IMR-90 (cell line): ENCODE results near the gene SMIM43. TPM values are rescaled to one million over a fixed set of nuclear protein-coding genes. Genes with fewer than 3 reads are reported as not detected.
A peak's percentile ranks its signal among the peaks of the same experiment; 100 is the strongest.

Experiments
- ATAC-seq: fragments of 200-7000 bp; cut with Tn5 transposase; 2 replicates; pipeline ENCODE4 v1.9.1; 2020; ENCODE audit warnings: low read depth, mild to moderate bottlenecking, moderate library complexity
- BruUV-seq: library from RNA; stranded (reverse); fragments of 400-500 nt; replicated peaks from 2 replicates; lab custom pipeline; 2021; lab: Mats Ljungman, UMichigan
- CTCF ChIA-PET: fragments of 300-600 bp; formaldehyde crosslinking; extraction: SDS; loops from one replicate; lab custom pipeline; 2021; ENCODE audit warnings: antibody characterized with exemption; lab: Yijun Ruan, JAX
- POLR2A ChIA-PET: fragments of 300-600 bp; sonication (Branson Sonifier 250); formaldehyde crosslinking; loops from one replicate; lab custom pipeline; 2022; ENCODE audit warnings: antibody characterized with exemption; ENCODE audit not compliant: unreplicated experiment; lab: Charles Lee
- DNase-seq: peaks from one replicate; pipeline ENCODE4 v3.0.0; 2013
- H2AFZ ChIP-seq: replicated peaks from 2 replicates; pipeline ENCODE3; 2013; ENCODE audit warnings: low read length, mild to moderate bottlenecking; ENCODE audit not compliant: poor library complexity
- H2AK5ac ChIP-seq: 2 replicates; pipeline ENCODE4 v1.6.1; 2013; ENCODE audit warnings: low read depth, low read length, inconsistent platforms
- H2AK9ac ChIP-seq: replicated peaks from 2 replicates; pipeline ENCODE3; 2013; ENCODE audit warnings: mild to moderate bottlenecking, low read depth, low read length, moderate library complexity; ENCODE audit not compliant: poor library complexity
- H2BK120ac ChIP-seq: 2 replicates; pipeline ENCODE4 v1.6.1; 2013; ENCODE audit warnings: low read depth, low read length, inconsistent platforms
- H2BK15ac ChIP-seq: 3 replicates; pipeline ENCODE4 v1.6.1; 2013; ENCODE audit warnings: low read depth, low read length, inconsistent platforms
- H2BK20ac ChIP-seq: 2 replicates; pipeline ENCODE4 v1.6.1; 2013; ENCODE audit warnings: low read depth, mild to moderate bottlenecking, inconsistent platforms, low read length, moderate library complexity
- H2BK5ac ChIP-seq: 2 replicates; pipeline ENCODE4 v1.6.1; 2013; ENCODE audit warnings: mild to moderate bottlenecking, low read depth, low read length, inconsistent platforms; ENCODE audit not compliant: poor library complexity, severe bottlenecking
- H3K14ac ChIP-seq: replicated peaks from 2 replicates; pipeline ENCODE4 v1.6.1; 2013; ENCODE audit warnings: low read depth, low read length, inconsistent platforms
- H3K18ac ChIP-seq: 2 replicates; pipeline ENCODE4 v1.6.1; 2013; ENCODE audit warnings: low read depth, low read length, control low read depth
- H3K23ac ChIP-seq: 2 replicates; pipeline ENCODE4 v1.6.1; 2013; ENCODE audit warnings: low read depth, low read length, inconsistent platforms
- H3K27ac ChIP-seq: 2 replicates; pipeline ENCODE4 v1.5.1; 2013; ENCODE audit warnings: mild to moderate bottlenecking, control low read depth, low read length; ENCODE audit not compliant: insufficient read depth
- H3K27me3 ChIP-seq: 2 replicates; pipeline ENCODE4 v1.6.1; 2013; ENCODE audit warnings: low read length; ENCODE audit not compliant: control insufficient read depth, insufficient read depth
- H3K36me3 ChIP-seq: 2 replicates; pipeline ENCODE4 v1.6.1; 2013; ENCODE audit warnings: low read length, mixed read lengths; ENCODE audit not compliant: control insufficient read depth, insufficient read depth
- H3K4ac ChIP-seq: 2 replicates; pipeline ENCODE4 v1.6.1; 2013; ENCODE audit warnings: low read depth, low read length, inconsistent platforms
- H3K4me1 ChIP-seq: 2 replicates; pipeline ENCODE4 v1.6.1; 2013; ENCODE audit warnings: low read length, mixed read lengths; ENCODE audit not compliant: control insufficient read depth, insufficient read depth
- H3K4me2 ChIP-seq: 2 replicates; pipeline ENCODE4 v1.6.1; 2013; ENCODE audit warnings: low read depth, mild to moderate bottlenecking, control low read depth, low read length, moderate library complexity
- H3K4me3 ChIP-seq: 2 replicates; pipeline ENCODE4 v1.5.1; 2013; ENCODE audit warnings: low read depth, mild to moderate bottlenecking, control low read depth, low read length, moderate library complexity; ENCODE audit not compliant: insufficient read depth
- H3K56ac ChIP-seq: 2 replicates; pipeline ENCODE4 v1.6.1; 2013; ENCODE audit warnings: low read length, inconsistent platforms; ENCODE audit not compliant: insufficient read depth; ENCODE audit errors: extremely low read depth
- H3K79me1 ChIP-seq, 2 experiments: 2 replicates each; pipeline ENCODE4 v1.6.1; 2013; ENCODE audit warnings: low read length in 2 of 2, inconsistent platforms in 1 of 2, low read depth in 1 of 2
- H3K9ac ChIP-seq: 2 replicates; pipeline ENCODE4 v1.6.1; 2013; ENCODE audit warnings: low read depth, low read length, control low read depth
- H3K9me1 ChIP-seq: 2 replicates; pipeline ENCODE4 v1.6.1; 2013; ENCODE audit warnings: low read length, inconsistent platforms; ENCODE audit not compliant: insufficient read depth
- H3K9me3 ChIP-seq: 2 replicates; pipeline ENCODE4 v1.6.1; 2013; ENCODE audit warnings: low read length; ENCODE audit not compliant: control insufficient read depth, insufficient read depth
- H4K20me1 ChIP-seq: 2 replicates; pipeline ENCODE4 v1.6.1; 2013; ENCODE audit warnings: low read length, inconsistent platforms; ENCODE audit not compliant: insufficient read depth
- H4K5ac ChIP-seq: 2 replicates; pipeline ENCODE4 v1.6.1; 2013; ENCODE audit warnings: mild to moderate bottlenecking, low read depth, low read length, control low read depth
- H4K8ac ChIP-seq, 2 experiments: 2 replicates each; pipeline ENCODE4 v1.6.1; 2013; ENCODE audit warnings: low read depth in 2 of 2, low read length in 2 of 2, control low read depth in 1 of 2, inconsistent platforms in 1 of 2
- H4K91ac ChIP-seq: 2 replicates; pipeline ENCODE4 v1.6.1; 2013; ENCODE audit warnings: low read depth, low read length, inconsistent platforms; ENCODE audit not compliant: insufficient read depth
- MAFK ChIP-seq: IDR thresholded peaks from 2 replicates; pipeline ENCODE4 v1.6.1; 2012; ENCODE audit warnings: low read depth, low read length, improper control_type of control experiment
- NFE2L2 ChIP-seq: fragments of 150-350 bp; IDR thresholded peaks from 2 replicates; pipeline ENCODE4 v1.6.1; 2016; ENCODE audit warnings: low read depth, mild to moderate bottlenecking, low read length
- POLR2A ChIP-seq: IDR thresholded peaks from 2 replicates; pipeline ENCODE4 v1.6.1; 2012; ENCODE audit warnings: mild to moderate bottlenecking, low read depth, low read length
- RAD21 ChIP-seq: IDR thresholded peaks from 2 replicates; pipeline ENCODE4 v1.6.1; 2012; ENCODE audit warnings: low read length, improper control_type of control experiment
- RFX5 ChIP-seq: IDR thresholded peaks from 2 replicates; pipeline ENCODE4 v1.8.0; 2012; ENCODE audit warnings: low read depth, mild to moderate bottlenecking, low read length, moderate library complexity
- WGBS, 2 experiments: methylation state at CpG; one replicate each; pipeline versions ENCODE4 v1.1.5 to v1.1.7; 2013; ENCODE audit warnings: missing lambda C conversion rate in 2 of 2; ENCODE audit not compliant: insufficient read length in 1 of 2; ENCODE audit errors: extremely low coverage in 2 of 2; 5-methylcytosine and 5-hydroxymethylcytosine counted together
- dilution Hi-C: fragments of 300-500 bp; cut with HindIII; formaldehyde crosslinking; loops from one replicate; pipeline ENCODE4 v1.14.3; 2018; ENCODE audit warnings: low sequenced_read_pairs; ENCODE audit not compliant: unreplicated experiment
- in situ Hi-C: fragments of 300-500 bp; cut with MboI; formaldehyde crosslinking; loops from 3 replicates; pipeline ENCODE4 v1.14.3; 2019; ENCODE audit warnings: low sequenced_read_pairs, inconsistent platforms, mixed read lengths
- intact Hi-C: fragments of 100-400 bp; cut with micrococcal nuclease; formaldehyde crosslinking; loops from 2 replicates; pipeline ENCODE4 v1.10.0; 2022
- polyA plus RNA-seq, 3 experiments: library from polyadenylated mRNA; depleted of rRNA; stranded (reverse); fragments of >200 nt; gene quantifications; 2 replicates each; pipeline ENCODE4 v1.2.3, GENCODE V29; 2012; ENCODE audit warnings: low replicate concordance in 1 of 3
- total RNA-seq: library from RNA; depleted of rRNA; stranded (reverse); fragments of >200 nt; gene quantifications from 2 replicates; pipeline ENCODE4 v1.2.3, GENCODE V29; 2012
- TF ChIP-seq, protein P1 (sequence below): fragments of 150-350 bp; IDR thresholded peaks from 2 replicates; pipeline ENCODE4 v1.6.1; 2017; ENCODE audit warnings: mild to moderate bottlenecking, antibody characterized with exemption, low read length, low read depth
- TF ChIP-seq, protein P2 (sequence below): fragments of 150-350 bp; IDR thresholded peaks from 2 replicates; pipeline ENCODE4 v1.6.1; 2016; ENCODE audit warnings: low read depth, mild to moderate bottlenecking, low read length, moderate library complexity, borderline replicate concordance
- TF ChIP-seq, protein P3 (sequence below): conservative IDR thresholded peaks from 2 replicates; pipeline ENCODE4 v1.5.1; 2012; ENCODE audit warnings: mild to moderate bottlenecking, low read depth, low read length, improper control_type of control experiment

Gene SMIM43
- total and polyA plus RNA-seq, 2 of the 4 experiments (the other 2 are of a cell fraction), result 1.4 to 2.8 TPM

DNA sequence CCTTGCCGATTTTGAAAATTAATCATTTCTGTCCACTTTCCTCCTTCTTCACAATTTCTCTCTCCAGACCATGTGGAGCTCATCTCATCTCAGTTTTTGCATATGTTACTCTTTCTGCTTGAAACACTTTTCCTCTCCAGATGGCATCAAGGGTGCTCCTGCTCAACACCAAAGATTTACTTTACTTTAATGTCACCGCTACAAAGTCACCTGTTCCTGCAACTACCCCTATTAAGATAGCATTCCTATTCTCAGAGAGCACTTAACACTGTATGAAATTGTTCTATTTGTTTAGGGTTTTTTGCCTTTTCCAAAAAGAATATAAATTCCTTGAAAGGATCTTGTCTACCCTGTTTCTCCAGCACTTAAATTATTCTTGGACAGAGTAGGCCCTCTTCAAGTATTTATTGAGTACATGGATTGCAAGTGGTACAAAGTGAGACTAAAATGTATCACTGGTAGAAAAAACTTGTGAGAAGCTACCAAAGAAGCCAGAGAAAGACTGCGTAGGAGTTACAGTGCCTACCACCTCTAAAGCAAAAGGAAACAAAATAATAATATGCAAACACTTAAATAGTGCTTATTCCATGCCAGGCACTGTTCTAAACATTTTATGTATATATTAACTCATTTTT lies 35.0 kb upstream of the SMIM43 start:
- Histone ChIP-seq H3K4me3 (no peak overlapping the region), H2AK9ac (no peak overlapping the region), H3K18ac (no peak overlapping the region), H2AK5ac (no peak overlapping the region), H3K9me3 (no peaks in the 10 kb centered on the region), H4K91ac (no peak overlapping the region), H3K9ac (no peak overlapping the region), H3K9me1 (0 out of 2 replicates have a peak, but pooled peaks cover 2% of the 10 kb centered on the region), H3K4me1 (peaks cover 8% of the 10 kb centered on the region), H3K14ac (no peak overlapping the region), H3K36me3 (peaks cover 8% of the 10 kb centered on the region), H3K79me1 (peaks cover 14 to 17% of the 10 kb centered on the region in 2 experiments; a peak in 3 of 4 replicates), H3K27ac (no peak overlapping the region), H3K56ac (no peak overlapping the region), H2BK20ac (no peak overlapping the region; the same call in 1 of the 2 replicates), H4K20me1 (no peaks in the 10 kb centered on the region), H4K5ac (peak overlapping the region; percentile 60; the same call in 1 of the 2 replicates), H3K23ac (0 out of 2 replicates have a peak overlapping the region, but pooled peaks have one; percentile 19), H2BK5ac (no peak overlapping the region), H3K4me2 (no peak overlapping the region), H2AFZ (no peak overlapping the region), H4K8ac (peak overlapping the region; percentile 98 to 99; a peak in 2 of 4 replicates), H2BK15ac (no peak overlapping the region; the same call in 1 of the 3 replicates), H3K4ac (peak overlapping the region; percentile 27; the same call in 1 of the 2 replicates), H3K27me3 (no peaks in the 10 kb centered on the region), H2BK120ac (0 out of 2 replicates have a peak overlapping the region, but pooled peaks have one; percentile 50)
- in situ Hi-C loops, result loop anchor here (10.0 kb wide), 1 partner anchor 115 kb away; no protein-coding TSS in a partner anchor
- TF ChIP-seq, protein P1, sequence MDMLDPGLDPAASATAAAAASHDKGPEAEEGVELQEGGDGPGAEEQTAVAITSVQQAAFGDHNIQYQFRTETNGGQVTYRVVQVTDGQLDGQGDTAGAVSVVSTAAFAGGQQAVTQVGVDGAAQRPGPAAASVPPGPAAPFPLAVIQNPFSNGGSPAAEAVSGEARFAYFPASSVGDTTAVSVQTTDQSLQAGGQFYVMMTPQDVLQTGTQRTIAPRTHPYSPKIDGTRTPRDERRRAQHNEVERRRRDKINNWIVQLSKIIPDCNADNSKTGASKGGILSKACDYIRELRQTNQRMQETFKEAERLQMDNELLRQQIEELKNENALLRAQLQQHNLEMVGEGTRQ, result no peak
- TF ChIP-seq, protein P2, sequence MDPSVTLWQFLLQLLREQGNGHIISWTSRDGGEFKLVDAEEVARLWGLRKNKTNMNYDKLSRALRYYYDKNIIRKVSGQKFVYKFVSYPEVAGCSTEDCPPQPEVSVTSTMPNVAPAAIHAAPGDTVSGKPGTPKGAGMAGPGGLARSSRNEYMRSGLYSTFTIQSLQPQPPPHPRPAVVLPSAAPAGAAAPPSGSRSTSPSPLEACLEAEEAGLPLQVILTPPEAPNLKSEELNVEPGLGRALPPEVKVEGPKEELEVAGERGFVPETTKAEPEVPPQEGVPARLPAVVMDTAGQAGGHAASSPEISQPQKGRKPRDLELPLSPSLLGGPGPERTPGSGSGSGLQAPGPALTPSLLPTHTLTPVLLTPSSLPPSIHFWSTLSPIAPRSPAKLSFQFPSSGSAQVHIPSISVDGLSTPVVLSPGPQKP, result no peak
- no peak for TF ChIP-seq POLR2A
- TF ChIP-seq, protein P3, sequence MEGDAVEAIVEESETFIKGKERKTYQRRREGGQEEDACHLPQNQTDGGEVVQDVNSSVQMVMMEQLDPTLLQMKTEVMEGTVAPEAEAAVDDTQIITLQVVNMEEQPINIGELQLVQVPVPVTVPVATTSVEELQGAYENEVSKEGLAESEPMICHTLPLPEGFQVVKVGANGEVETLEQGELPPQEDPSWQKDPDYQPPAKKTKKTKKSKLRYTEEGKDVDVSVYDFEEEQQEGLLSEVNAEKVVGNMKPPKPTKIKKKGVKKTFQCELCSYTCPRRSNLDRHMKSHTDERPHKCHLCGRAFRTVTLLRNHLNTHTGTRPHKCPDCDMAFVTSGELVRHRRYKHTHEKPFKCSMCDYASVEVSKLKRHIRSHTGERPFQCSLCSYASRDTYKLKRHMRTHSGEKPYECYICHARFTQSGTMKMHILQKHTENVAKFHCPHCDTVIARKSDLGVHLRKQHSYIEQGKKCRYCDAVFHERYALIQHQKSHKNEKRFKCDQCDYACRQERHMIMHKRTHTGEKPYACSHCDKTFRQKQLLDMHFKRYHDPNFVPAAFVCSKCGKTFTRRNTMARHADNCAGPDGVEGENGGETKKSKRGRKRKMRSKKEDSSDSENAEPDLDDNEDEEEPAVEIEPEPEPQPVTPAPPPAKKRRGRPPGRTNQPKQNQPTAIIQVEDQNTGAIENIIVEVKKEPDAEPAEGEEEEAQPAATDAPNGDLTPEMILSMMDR, result no peak
- TF ChIP-seq MAFK, result no peak
- TF ChIP-seq RAD21, result no peak
- TF ChIP-seq NFE2L2, result no peak
- TF ChIP-seq RFX5, result no peak
- no TSS peak for BruUV-seq
- DNase-seq (no peak), ATAC-seq (no peak)
- intact Hi-C loops, result loop anchor here (5.0 kb wide), 1 partner anchor 118 kb away; no protein-coding TSS in a partner anchor
- 67% methylated on average over 1 of the region's 3 CpGs; no CpG with 5 or more reads in 1 of the 2 experiments for WGBS, 2 experiments
- ChIA-PET POLR2A (no interaction called here), CTCF (no interaction called here)
- dilution Hi-C loops, result no loop called here
